Astrocyte (in vitro differentiated cells and primary cell): Measurements from ENCODE around the gene SPATA31D1.

Experiments
- EZH2 ChIP-seq: IDR thresholded peaks from 2 replicates; pipeline ENCODE4 v1.6.1; 2012; ENCODE audit warnings: mild to moderate bottlenecking, low read length, inconsistent platforms; ENCODE audit not compliant: insufficient read depth
- TF ChIP-seq, protein P1 (sequence below): IDR thresholded peaks from 2 replicates; pipeline ENCODE4 v1.5.1; 2011; ENCODE audit warnings: low read depth, mild to moderate bottlenecking, inconsistent platforms, low read length, moderate library complexity; ENCODE audit not compliant: insufficient read depth

DNA sequence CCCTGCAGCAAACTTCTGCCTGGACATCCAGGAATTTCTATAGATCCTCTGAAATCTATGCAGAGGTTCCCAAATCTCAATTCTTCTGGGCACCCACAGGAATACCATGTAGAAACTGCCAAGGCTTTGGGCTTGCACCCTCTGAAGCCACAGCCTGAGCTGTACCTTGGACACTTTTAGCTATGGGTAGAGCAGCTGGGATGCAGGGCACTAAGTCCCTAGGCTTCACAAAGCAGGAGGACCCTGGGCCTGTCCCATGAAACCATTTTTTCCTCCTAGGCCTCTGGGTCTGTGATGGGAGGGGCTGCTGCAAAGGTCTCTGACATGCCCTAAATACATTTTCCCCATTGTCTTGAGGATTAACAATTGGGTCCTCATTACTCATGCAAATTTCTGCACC is 32.9 kb upstream of the SPATA31D1 start:
- TF ChIP-seq, protein P1, sequence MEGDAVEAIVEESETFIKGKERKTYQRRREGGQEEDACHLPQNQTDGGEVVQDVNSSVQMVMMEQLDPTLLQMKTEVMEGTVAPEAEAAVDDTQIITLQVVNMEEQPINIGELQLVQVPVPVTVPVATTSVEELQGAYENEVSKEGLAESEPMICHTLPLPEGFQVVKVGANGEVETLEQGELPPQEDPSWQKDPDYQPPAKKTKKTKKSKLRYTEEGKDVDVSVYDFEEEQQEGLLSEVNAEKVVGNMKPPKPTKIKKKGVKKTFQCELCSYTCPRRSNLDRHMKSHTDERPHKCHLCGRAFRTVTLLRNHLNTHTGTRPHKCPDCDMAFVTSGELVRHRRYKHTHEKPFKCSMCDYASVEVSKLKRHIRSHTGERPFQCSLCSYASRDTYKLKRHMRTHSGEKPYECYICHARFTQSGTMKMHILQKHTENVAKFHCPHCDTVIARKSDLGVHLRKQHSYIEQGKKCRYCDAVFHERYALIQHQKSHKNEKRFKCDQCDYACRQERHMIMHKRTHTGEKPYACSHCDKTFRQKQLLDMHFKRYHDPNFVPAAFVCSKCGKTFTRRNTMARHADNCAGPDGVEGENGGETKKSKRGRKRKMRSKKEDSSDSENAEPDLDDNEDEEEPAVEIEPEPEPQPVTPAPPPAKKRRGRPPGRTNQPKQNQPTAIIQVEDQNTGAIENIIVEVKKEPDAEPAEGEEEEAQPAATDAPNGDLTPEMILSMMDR = no peak
- no peak for TF ChIP-seq EZH2
